Ascending aorta (tissue), 2 donors: ENCODE data around the gene APMAP. TPM values are rescaled to one million over a fixed set of nuclear protein-coding genes. Genes with fewer than 3 reads are reported as not detected.
"Not testable (repeated sequence)": the region's sequence is repeated elsewhere in the genome, so short reads cannot be mapped to it uniquely, and the experiment has no call there.

Experiments
- DNase-seq, 2 donors: peaks; one replicate each; pipeline ENCODE4 v3.0.0-alpha.2; 2019; ENCODE audit warnings: low spot score in 2 of 2
- H3K27ac ChIP-seq, 2 donors: fragments of 200-600 bp; sonication (generic); one replicate each; pipeline ENCODE4 v1.5.1; 2016 to 2017; ENCODE audit warnings: mild to moderate bottlenecking in 1 of 2
- H3K27me3 ChIP-seq: fragments of 200-600 bp; sonication (generic); one replicate; pipeline ENCODE4 v1.5.1; 2017
- H3K36me3 ChIP-seq, 2 donors: fragments of 200-600 bp; sonication (generic); one replicate each; pipeline ENCODE4 v1.5.1; 2016
- H3K4me1 ChIP-seq, 2 donors: fragments of 200-600 bp; sonication (generic); one replicate each; pipeline ENCODE4 v1.5.1; 2016 to 2017; ENCODE audit warnings: mild to moderate bottlenecking in 1 of 2
- H3K4me3 ChIP-seq, 2 donors: fragments of 200-600 bp; sonication (generic); one replicate each; pipeline ENCODE4 v1.5.1; 2016 to 2017; ENCODE audit warnings: mild to moderate bottlenecking in 1 of 2
- H3K9me3 ChIP-seq, 2 donors: fragments of 200-600 bp; sonication (generic); one replicate each; pipeline ENCODE4 v1.5.1; 2016
- CTCF ChIP-seq, 3 experiments: fragments of 200-600 bp in 2 of 3; fragments of 450-650 bp in 1 of 3; sonication (generic) in 2 of 3; IDR thresholded peaks; one replicate each; pipeline ENCODE4 v1.5.1; 2016 to 2019; ENCODE audit warnings: antibody characterized with exemption in 3 of 3, mild to moderate bottlenecking in 1 of 3, moderate library complexity in 1 of 3
- intact Hi-C: fragments of 100-400 bp; cut with DNase I; formaldehyde crosslinking; loops from one replicate; pipeline ENCODE4 v1.15.1; 2023
- total RNA-seq: library from RNA; depleted of rRNA; stranded (reverse); fragments of >200 nt; gene quantifications from one replicate; pipeline ENCODE4 v1.1.0, GENCODE V29; 2016

APMAP gene
- total RNA-seq, 1 donor from 2014 or later, result 44.8 TPM

- H3K36me3 ChIP-seq, result no peaks in the 10 kb centered on the region
- intact Hi-C loops, result no loop called here
- no peak overlapping the region for H3K27ac ChIP-seq
- no peak for TF ChIP-seq CTCF (IDR thresholded peaks at IDR 0.05)
- H3K9me3 ChIP-seq, result peaks cover 0 to 2% of the 10 kb centered on the region in 2 donors
- H3K4me1 ChIP-seq, result no peaks in the 10 kb centered on the region
- H3K27me3 ChIP-seq, result no peaks in the 10 kb centered on the region
- H3K4me3 ChIP-seq, result no peak overlapping the region
- no peak for DNase-seq
Observed at GRCh38 chr20:24935766-24936525, 56.6 kb downstream of the APMAP start.

GRCh38 chr20:24935140-24935539 lies 57.4 kb downstream of the APMAP start:
- no peaks in the 10 kb centered on the region for H3K9me3 ChIP-seq
- intact Hi-C loops, result no loop called here
- no peak for DNase-seq

GRCh38 chr20:24934716-24935115 lies 57.8 kb downstream of the APMAP start:
- TF ChIP-seq CTCF (IDR thresholded peaks at IDR 0.05), result no peak

More at GRCh38 chr20:24935140-24935539, 57.4 kb downstream of the APMAP start:
- H3K27me3 ChIP-seq, result no peaks in the 10 kb centered on the region
- no peak overlapping the region for H3K4me3 ChIP-seq
- no peak overlapping the region for H3K27ac ChIP-seq
- no peak for TF ChIP-seq CTCF (IDR thresholded peaks at IDR 0.05)
- no peaks in the 10 kb centered on the region for H3K36me3 ChIP-seq
- H3K4me1 ChIP-seq, result no peaks in the 10 kb centered on the region

GRCh38 chr20:24934101-24934661 lies 58.4 kb downstream of the APMAP start:
- no peaks in the 10 kb centered on the region for H3K9me3 ChIP-seq
- H3K4me1 ChIP-seq, result no peaks in the 10 kb centered on the region
- no peaks in the 10 kb centered on the region for H3K27me3 ChIP-seq
- TF ChIP-seq CTCF (IDR thresholded peaks at IDR 0.05), result no peak
- no peaks in the 10 kb centered on the region for H3K36me3 ChIP-seq
- intact Hi-C loops, result no loop called here
- H3K27ac ChIP-seq, result no peak overlapping the region
- no peak for DNase-seq
- no peak overlapping the region for H3K4me3 ChIP-seq

More at GRCh38 chr20:24934716-24935115, 57.8 kb downstream of the APMAP start:
- no peak overlapping the region for H3K4me3 ChIP-seq
- H3K27ac ChIP-seq, result no peak overlapping the region
- no peaks in the 10 kb centered on the region for H3K9me3 ChIP-seq
- no peaks in the 10 kb centered on the region for H3K4me1 ChIP-seq
- H3K36me3 ChIP-seq, result no peaks in the 10 kb centered on the region
- DNase-seq, result no peak
- intact Hi-C loops, result no loop called here
- no peaks in the 10 kb centered on the region for H3K27me3 ChIP-seq

GRCh38 chr20:24933266-24933908 lies 59.2 kb downstream of the APMAP start:
- Histone ChIP-seq H3K4me1 (no peaks in the 10 kb centered on the region), H3K9me3 (no peaks in the 10 kb centered on the region), H3K27me3 (no peaks in the 10 kb centered on the region), H3K36me3 (no peaks in the 10 kb centered on the region), H3K27ac (no peak overlapping the region), H3K4me3 (no peak overlapping the region)
- no peak for TF ChIP-seq CTCF (IDR thresholded peaks at IDR 0.05)
- no peak for DNase-seq
- intact Hi-C loops, result no loop called here

- DNase-seq, H3K27me3 ChIP-seq, H3K4me1 ChIP-seq, H3K9me3 ChIP-seq, intact Hi-C loops, H3K4me3 ChIP-seq, H3K27ac ChIP-seq, H3K36me3 ChIP-seq: not testable (repeated sequence)
Observed at GRCh38 chr20:24931893-24932292, 60.7 kb downstream of the APMAP start.
